ENCODE results near the gene FAN1.

The FAN1 gene

GRCh38 chr15:30921781-30922479 is 18.2 kb downstream of the FAN1 start:
- DNase-seq, result no peak

GRCh38 chr15:30922480-30923311 is 19.0 kb downstream of the FAN1 start:
- no peak for DNase-seq

GRCh38 chr15:30923429-30923828 is 19.7 kb downstream of the FAN1 start:
- no peak for DNase-seq

- no peak for DNase-seq
Measured at GRCh38 chr15:30924353-30924752, 20.6 kb downstream of the FAN1 start.

- DNase-seq, result no peak
Measured at GRCh38 chr15:30925686-30926085, 22.0 kb downstream of the FAN1 start.

- DNase-seq, result no peak
Measured at GRCh38 chr15:30926161-30926560, 22.4 kb downstream of the FAN1 start.

GRCh38 chr15:30927148-30927761 is 23.5 kb downstream of the FAN1 start:
- DNase-seq, result no peak

GRCh38 chr15:30928076-30928475 is 24.4 kb downstream of the FAN1 start:
- DNase-seq, result no peak

- DNase-seq, result no peak
Measured at GRCh38 chr15:30929064-30929669, 25.5 kb downstream of the FAN1 start.

GRCh38 chr15:30929982-30930381 is 26.3 kb downstream of the FAN1 start:
- no peak for DNase-seq

GRCh38 chr15:30930422-30930821 is 26.7 kb downstream of the FAN1 start:
- no peak for DNase-seq

- no peak for DNase-seq
Measured at GRCh38 chr15:30933293-30933692, 29.6 kb downstream of the FAN1 start.

GRCh38 chr15:30939161-30939560 is 35.4 kb downstream of the FAN1 start:
- DNase-seq, result no peak

- DNase-seq, result no peak
Measured at GRCh38 chr15:30940359-30940758, 36.6 kb downstream of the FAN1 start.

GRCh38 chr15:30941520-30941919 is 37.8 kb downstream of the FAN1 start:
- DNase-seq, result no peak

- DNase-seq, result no peak
Measured at GRCh38 chr15:30943654-30944335, 40.1 kb downstream of the FAN1 start.

- no peak for DNase-seq
Measured at GRCh38 chr15:30953183-30953582, 49.5 kb downstream of the FAN1 start.

GRCh38 chr15:30953731-30954378 is 50.1 kb downstream of the FAN1 start:
- DNase-seq, result peak in 1 of 2 experiments; percentile 13

GRCh38 chr15:30954674-30955073 is 51.0 kb downstream of the FAN1 start:
- no peak for DNase-seq

- DNase-seq, result no peak
Measured at GRCh38 chr15:30956216-30957124, 52.8 kb downstream of the FAN1 start.

- no peak for DNase-seq
Measured at GRCh38 chr15:30958219-30958618, 54.5 kb downstream of the FAN1 start.

Data from activated CD4-positive, alpha-beta T cell treated with anti-CD3 and anti-CD28 coated beads, Interleukin-2, amount 50 U/mL, for 48 hours (primary cell).